HCT116 (cell line): ENCODE measurements around the gene EIPR1. TPM values are rescaled to one million over a fixed set of nuclear protein-coding genes. Genes with fewer than 3 reads are reported as not detected.

Experiments used
- ATAC-seq: fragments of 200-7000 bp; cut with Tn5 transposase; 2 replicates; pipeline ENCODE4 v1.9.1; 2020; ENCODE audit warnings: mild to moderate bottlenecking, moderate library complexity
- BruUV-seq: library from RNA; stranded (reverse); fragments of 400-500 nt; replicated peaks from 2 replicates; lab custom pipeline; 2021; lab: Mats Ljungman, UMichigan
- CTCF ChIA-PET: fragments of 300-600 bp; sonication (Branson Sonifier 250); formaldehyde crosslinking; loops from one replicate; lab custom pipeline; 2021; ENCODE audit warnings: antibody characterized with exemption; lab: Charles Lee
- POLR2A ChIA-PET: fragments of 300-600, 350-600 bp; sonication (Branson Sonifier 250); formaldehyde crosslinking; loops from one replicate; lab custom pipeline; 2021; ENCODE audit warnings: antibody characterized with exemption; lab: Charles Lee
- RAD21 ChIA-PET, 2 experiments: fragments of 300-600 bp; sonication (Branson Sonifier 250); formaldehyde crosslinking; loops; one replicate each; lab custom pipeline; 2023; ENCODE audit warnings: low total read pairs in 2 of 2; ENCODE audit not compliant: uncharacterized antibody in 2 of 2, unreplicated experiment in 2 of 2, low non-redundant PET in 1 of 2; lab: Charles Lee
- DNase-seq: peaks from one replicate; pipeline ENCODE4 v3.0.0-alpha.2; 2010; ENCODE audit warnings: low read depth, low spot score
- H2AFZ ChIP-seq: fragments of 200-600 bp; shearing (Covaris generic), sonication (generic); 2 replicates; pipeline ENCODE4 v1.6.1; 2017; ENCODE audit warnings: low read depth, mixed run types, mixed read lengths, antibody characterized with exemption, low read length; ENCODE audit not compliant: poor library complexity, severe bottlenecking
- H3K27ac ChIP-seq: 2 replicates; pipeline ENCODE4 v1.5.1; 2012; ENCODE audit warnings: low read depth, low read length
- H3K27me3 ChIP-seq: fragments of 200-600 bp; sonication (generic); 2 replicates; pipeline ENCODE4 v1.6.1; 2016; ENCODE audit warnings: mixed run types, low read length, mixed read lengths; ENCODE audit not compliant: insufficient read depth
- H3K36me3 ChIP-seq, 2 experiments: fragments of 200-500 bp in 1 of 2; fragments of 200-600 bp in 1 of 2; sonication (Bioruptor generic) in 1 of 2; sonication (generic) in 1 of 2; 2 replicates each; pipeline versions ENCODE4 v1.5.1 to v1.6.1; 2014 to 2016; ENCODE audit warnings: low read length in 2 of 2, inconsistent platforms in 1 of 2, mixed read lengths in 1 of 2, mixed run types in 1 of 2; ENCODE audit not compliant: insufficient read depth in 2 of 2, control insufficient read depth in 1 of 2
- H3K4me1 ChIP-seq, 2 experiments: fragments of 200-600 bp in 1 of 2; sonication (generic) in 1 of 2; 2 replicates each; pipeline versions ENCODE4 v1.5.1 to v1.6.1; 2012 to 2017; ENCODE audit warnings: low read length in 2 of 2, inconsistent platforms in 1 of 2, mild to moderate bottlenecking in 1 of 2, mixed read lengths in 1 of 2, mixed run types in 1 of 2, moderate library complexity in 1 of 2; ENCODE audit not compliant: insufficient read depth in 2 of 2, control insufficient read depth in 1 of 2
- H3K4me2 ChIP-seq: fragments of 200-600 bp; sonication (generic); 2 replicates; pipeline ENCODE4 v1.6.1; 2017; ENCODE audit warnings: mixed run types, low read length, mixed read lengths
- H3K4me3 ChIP-seq, 2 experiments: fragments of 200-600 bp in 1 of 2; sonication (generic) in 1 of 2; replicated peaks in 1 of 2; 2 replicates each; pipeline ENCODE4 v1.5.1; 2011 to 2016; ENCODE audit warnings: low read length in 2 of 2, control low read depth in 1 of 2, low read depth in 1 of 2, mild to moderate bottlenecking in 1 of 2, mixed read lengths in 1 of 2, mixed run types in 1 of 2
- H3K79me2 ChIP-seq: fragments of 200-600 bp; sonication (generic); 2 replicates; pipeline ENCODE4 v1.6.1; 2017; ENCODE audit warnings: mild to moderate bottlenecking, mixed run types, low read length, moderate library complexity, mixed read lengths; ENCODE audit not compliant: insufficient read depth
- H3K9ac ChIP-seq: fragments of 200-600 bp; sonication (generic); 2 replicates; pipeline ENCODE4 v1.6.1; 2016; ENCODE audit warnings: low read length, mixed read lengths
- H3K9me2 ChIP-seq: fragments of 200-600 bp; sonication (generic), shearing (Covaris generic); 2 replicates; pipeline ENCODE4 v1.6.1; 2017; ENCODE audit warnings: mixed run types, mild to moderate bottlenecking, moderate library complexity; ENCODE audit not compliant: insufficient read depth
- H3K9me3 ChIP-seq, 2 experiments: fragments of 200-500 bp in 1 of 2; fragments of 200-600 bp in 1 of 2; sonication (Bioruptor generic) in 1 of 2; sonication (generic) in 1 of 2; 2 replicates each; pipeline ENCODE4 v1.6.1; 2014 to 2017; ENCODE audit warnings: low read length in 2 of 2, mixed read lengths in 2 of 2, inconsistent platforms in 1 of 2, low read depth in 1 of 2, mild to moderate bottlenecking in 1 of 2, mixed run types in 1 of 2, moderate library complexity in 1 of 2; ENCODE audit not compliant: control insufficient read depth in 1 of 2, insufficient read depth in 1 of 2
- H4K20me1 ChIP-seq: fragments of 200-600 bp; sonication (generic), shearing (Covaris generic); 2 replicates; pipeline ENCODE4 v1.6.1; 2017; ENCODE audit warnings: mixed run types, mild to moderate bottlenecking, moderate library complexity; ENCODE audit not compliant: insufficient read depth
- CEBPB ChIP-seq: IDR thresholded peaks from 2 replicates; pipeline ENCODE4 v1.6.1; 2012; ENCODE audit warnings: low read depth
- FOSL1 ChIP-seq: IDR thresholded peaks from 2 replicates; pipeline ENCODE4 v1.6.1; 2012; ENCODE audit warnings: low read depth
- MAX ChIP-seq: IDR thresholded peaks from 2 replicates; pipeline ENCODE4 v1.6.1; 2012
- REST ChIP-seq: IDR thresholded peaks from 2 replicates; pipeline ENCODE4 v1.6.1; 2012; ENCODE audit warnings: low read depth
- SRF ChIP-seq: IDR thresholded peaks from 2 replicates; pipeline ENCODE4 v1.6.1; 2012; ENCODE audit warnings: low read depth
- TCF7L2 ChIP-seq: IDR thresholded peaks from 2 replicates; pipeline ENCODE4 v1.7.0; 2011; ENCODE audit warnings: borderline replicate concordance, inconsistent platforms; ENCODE audit not compliant: insufficient read depth, insufficient read length; ENCODE audit errors: extremely low read depth
- ZFX ChIP-seq: fragments of 450-650 bp; IDR thresholded peaks from 2 replicates; pipeline ENCODE4 v1.6.1; 2017
- ZNF274 ChIP-seq: fragments of 200-500 bp; sonication (Bioruptor generic); IDR thresholded peaks from 2 replicates; pipeline ENCODE4 v1.6.1; 2014; ENCODE audit warnings: mild to moderate bottlenecking, low read depth, low read length, inconsistent platforms
- intact Hi-C: fragments of 100-400 bp; cut with micrococcal nuclease; formaldehyde crosslinking; loops from 2 replicates; pipeline ENCODE4 v1.10.0; 2022
- total RNA-seq: library from RNA; stranded (reverse); gene quantifications from one replicate; pipeline ENCODE4 v1.2.1, GENCODE V29; 2021; ENCODE audit not compliant: unreplicated experiment

EIPR1 gene
- total RNA-seq, 1 experiment from 2014 or later, result 36.9 TPM

- Histone ChIP-seq H3K9me2 (no peaks in the 10 kb centered on the region), H3K27me3 (no peaks in the 10 kb centered on the region), H3K4me2 (no peak overlapping the region), H3K9me3 (no peaks in the 10 kb centered on the region), H3K36me3 (no peaks in the 10 kb centered on the region), H3K27ac (no peak overlapping the region), H3K4me1 (no peaks in the 10 kb centered on the region), H3K4me3 (no peak overlapping the region), H2AFZ (no peak overlapping the region), H3K79me2 (peaks cover 5% of the 10 kb centered on the region; the same call in 1 of the 2 replicates), H4K20me1 (no peaks in the 10 kb centered on the region), H3K9ac (no peak overlapping the region)
- intact Hi-C loops, result no loop called here
- RAD21 ChIA-PET, result no interaction called here
- POLR2A ChIA-PET, result no interaction called here
- no peak for TF ChIP-seq MAX
- BruUV-seq, result no TSS peak
- DNase-seq (no peak), ATAC-seq (no peak)
- CTCF ChIA-PET, result no interaction called here
These were observed 83.5 kb downstream of the EIPR1 start for GRCh38 chr2:3294069-3294468.

GRCh38 chr2:3293221-3293620, 84.4 kb downstream of the EIPR1 start:
- Histone ChIP-seq H3K4me1 (no peaks in the 10 kb centered on the region), H3K4me2 (no peak overlapping the region), H3K27ac (no peak overlapping the region), H4K20me1 (no peaks in the 10 kb centered on the region), H3K4me3 (no peak overlapping the region), H3K79me2 (peaks cover 5% of the 10 kb centered on the region; the same call in 1 of the 2 replicates), H3K36me3 (no peaks in the 10 kb centered on the region), H3K9ac (no peak overlapping the region), H2AFZ (no peak overlapping the region), H3K9me3 (no peaks in the 10 kb centered on the region), H3K9me2 (no peaks in the 10 kb centered on the region), H3K27me3 (no peaks in the 10 kb centered on the region)
- ChIA-PET CTCF (no interaction called here), RAD21 (no interaction called here), POLR2A (no interaction called here)
- no peak for TF ChIP-seq FOSL1
- TF ChIP-seq MAX, result no peak
- TF ChIP-seq TCF7L2, result no peak
- TF ChIP-seq SRF, result no peak
- TF ChIP-seq CEBPB, result no peak
- no peak for TF ChIP-seq REST
- no peak for TF ChIP-seq ZFX
- no peak for TF ChIP-seq ZNF274
- no peak for DNase-seq
- intact Hi-C loops, result no loop called here
- ATAC-seq, result no peak
- BruUV-seq, result no TSS peak
